Left hindlimb (tissue), 1 donor: ENCODE results near the gene THAP5.
A peak's percentile ranks its signal among the peaks of the same experiment; 100 is the strongest.

Experiments
- DNase-seq: peaks from one replicate; pipeline ENCODE4 v3.0.0-alpha.2; 2018

The THAP5 gene

GRCh38 chr7:108529341-108529740, 40.2 kb downstream of the THAP5 start:
- DNase-seq, result no peak

GRCh38 chr7:108528183-108528712, 41.3 kb downstream of the THAP5 start:
- DNase-seq, result no peak

GRCh38 chr7:108526768-108527017, 42.8 kb downstream of the THAP5 start:
- no peak for DNase-seq

GRCh38 chr7:108525985-108526767, 43.3 kb downstream of the THAP5 start, which contains the start of gene PNPLA8:
TSS of gene PNPLA8 (minus strand) at chr7:108526135. CDS start at chr7:108515491, 10,644 bp downstream.
- peak; percentile 100 for DNase-seq

DNA sequence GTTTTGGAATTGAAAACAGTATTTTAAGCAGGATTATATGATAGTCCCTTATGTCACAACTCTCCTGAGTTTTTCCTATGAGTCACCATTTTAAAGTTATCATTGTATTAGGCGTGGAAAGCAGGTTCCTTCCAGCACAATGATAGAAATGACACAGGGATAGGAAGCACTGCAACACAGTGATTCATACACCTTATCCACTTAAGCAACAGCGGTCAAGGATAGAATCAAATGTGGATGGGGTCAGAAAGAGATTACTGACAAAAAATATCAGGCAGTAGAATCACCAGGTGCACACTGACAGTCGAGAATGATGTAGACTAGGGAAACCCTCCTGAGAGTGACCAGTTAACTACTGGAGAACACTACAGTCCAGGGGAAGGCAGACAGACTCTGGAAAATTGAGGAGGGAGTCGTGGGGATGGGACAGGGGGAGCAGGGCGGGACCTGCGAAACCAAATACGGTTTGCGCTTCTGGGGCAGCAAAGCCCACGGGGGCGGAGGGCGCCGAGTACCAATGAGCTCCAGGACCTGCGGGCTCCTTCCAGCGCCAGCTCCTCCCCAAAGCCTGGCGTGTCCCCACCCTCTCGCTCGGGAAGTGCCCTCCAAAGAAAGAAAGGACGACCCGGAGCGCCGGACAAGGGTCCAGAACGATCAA, 44.0 kb downstream of the THAP5 start:
- DNase-seq, result no peak

GRCh38 chr7:108522780-108523179, 46.7 kb downstream of the THAP5 start:
- DNase-seq, result no peak

DNA sequence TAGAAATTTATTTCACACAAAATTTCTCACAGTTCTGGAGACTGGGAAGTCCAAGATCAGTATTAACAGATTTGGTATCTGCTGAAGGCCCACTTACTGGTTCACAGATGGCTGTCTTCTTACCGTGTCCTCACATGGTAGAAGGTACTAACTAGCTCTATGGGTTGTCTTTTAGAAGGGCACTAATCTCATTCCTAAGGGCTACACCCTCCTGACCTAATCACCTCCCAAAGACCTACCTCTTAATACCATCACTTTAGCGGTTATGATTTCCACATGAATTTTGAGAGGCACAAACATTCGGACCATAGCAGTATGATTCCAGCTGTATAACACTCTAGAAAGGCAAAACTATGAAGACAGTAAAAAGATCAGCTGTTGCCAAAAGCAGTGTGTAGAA, 51.6 kb downstream of the THAP5 start:
- DNase-seq, result no peak

GRCh38 chr7:108515630-108516029, 53.9 kb downstream of the THAP5 start:
- DNase-seq, result no peak

GRCh38 chr7:108515013-108515412, 54.5 kb downstream of the THAP5 start:
- no peak for DNase-seq
